HG02885 (cell line): ENCODE measurements around the gene MAPK8.

Experiments used
- ATAC-seq: cut with Tn5 transposase; IDR thresholded peaks from one replicate; pipeline ENCODE4 v1.9.1; 2021; ENCODE audit warnings: mild to moderate bottlenecking; ENCODE audit not compliant: unreplicated experiment, poor library complexity

Gene MAPK8

GRCh38 chr10:48377751-48378530 lies 71.5 kb downstream of the MAPK8 start:
- ATAC-seq, result no peak

- no peak for ATAC-seq
Observed at GRCh38 chr10:48378675-48379074, 72.2 kb downstream of the MAPK8 start.

- ATAC-seq, result no peak
Observed at GRCh38 chr10:48381971-48382370, 75.5 kb downstream of the MAPK8 start.

GRCh38 chr10:48382982-48383381 lies 76.5 kb downstream of the MAPK8 start:
- ATAC-seq, result no peak

- no peak for ATAC-seq
Observed at GRCh38 chr10:48383393-48383792, 76.9 kb downstream of the MAPK8 start.

GRCh38 chr10:48384699-48384982 lies 78.2 kb downstream of the MAPK8 start:
- no peak for ATAC-seq

- ATAC-seq, result no peak
Observed at GRCh38 chr10:48389272-48389671, 82.8 kb downstream of the MAPK8 start.

GRCh38 chr10:48389846-48390557 lies 83.5 kb downstream of the MAPK8 start:
- ATAC-seq, result no peak

GRCh38 chr10:48390558-48390871 lies 84.0 kb downstream of the MAPK8 start:
- no peak for ATAC-seq

GRCh38 chr10:48390933-48391845 lies 84.7 kb downstream of the MAPK8 start:
- ATAC-seq, result peak; percentile 80

GRCh38 chr10:48391994-48392393 lies 85.5 kb downstream of the MAPK8 start:
- ATAC-seq, result no peak

- ATAC-seq, result no peak
Observed at GRCh38 chr10:48398261-48398660, 91.8 kb downstream of the MAPK8 start.

GRCh38 chr10:48399056-48399541 lies 92.6 kb downstream of the MAPK8 start:
- ATAC-seq, result no peak

GRCh38 chr10:48399551-48399950 lies 93.1 kb downstream of the MAPK8 start:
- no peak for ATAC-seq

- ATAC-seq, result no peak
Observed at GRCh38 chr10:48400129-48400849, 93.8 kb downstream of the MAPK8 start.

- no peak for ATAC-seq
Observed at GRCh38 chr10:48400850-48401220, 94.4 kb downstream of the MAPK8 start.

- ATAC-seq, result no peak
Observed at GRCh38 chr10:48404646-48405045, 98.2 kb downstream of the MAPK8 start.

- no peak for ATAC-seq
Observed at GRCh38 chr10:48406204-48406603, 99.7 kb downstream of the MAPK8 start.

GRCh38 chr10:48406658-48407057 lies 100.2 kb downstream of the MAPK8 start:
- no peak for ATAC-seq

- ATAC-seq, result no peak
Observed at GRCh38 chr10:48410503-48410902, 104.0 kb downstream of the MAPK8 start.
